ENCODE measurements around the gene PRR15L. TPM values are rescaled to one million over a fixed set of nuclear protein-coding genes. Genes with fewer than 3 reads are reported as not detected.

PRR15L gene
- total RNA-seq, 4 donors from 2014 or later: 0.29 to 2.0 TPM; not detected in 2

GRCh38 chr17:47993964-47994363, 36.3 kb upstream of the PRR15L start:
- Histone ChIP-seq H3K27me3 (no peaks in the 10 kb centered on the region), H3K4me1 (no peaks in the 10 kb centered on the region), H3K36me3 (no peaks in the 10 kb centered on the region), H3K4me3 (no peak overlapping the region), H3K9me3 (no peaks in the 10 kb centered on the region), H3K27ac (no peak overlapping the region)
- no peak for DNase-seq
- intact Hi-C loops (cut with DNase I; ENCODE audit: low total_unique reads): no loop called here
- no peak for TF ChIP-seq CTCF (IDR thresholded peaks at IDR 0.05)
- no peak for TF ChIP-seq POLR2A (IDR thresholded peaks at IDR 0.05)

- Histone ChIP-seq H3K27ac (no peak overlapping the region), H3K36me3 (no peaks in the 10 kb centered on the region), H3K9me3 (no peaks in the 10 kb centered on the region), H3K4me1 (no peaks in the 10 kb centered on the region), H3K27me3 (no peaks in the 10 kb centered on the region), H3K4me3 (no peak overlapping the region)
- intact Hi-C loops (cut with DNase I; ENCODE audit: low total_unique reads): no loop called here
- DNase-seq: no peak
- no peak for TF ChIP-seq POLR2A (IDR thresholded peaks at IDR 0.05)
- no peak for TF ChIP-seq CTCF (IDR thresholded peaks at IDR 0.05)
Observed at GRCh38 chr17:47993031-47993564, 35.4 kb upstream of the PRR15L start.

GRCh38 chr17:47992216-47992615, 34.5 kb upstream of the PRR15L start:
- DNase-seq: no peak
- no peaks in the 10 kb centered on the region for H3K36me3 ChIP-seq
- no peak overlapping the region for H3K4me3 ChIP-seq
- TF ChIP-seq POLR2A (IDR thresholded peaks at IDR 0.05) (no peak), CTCF (IDR thresholded peaks at IDR 0.05) (no peak)
- H3K4me1 ChIP-seq: no peaks in the 10 kb centered on the region
- intact Hi-C loops (cut with DNase I; ENCODE audit: low total_unique reads): no loop called here
- no peaks in the 10 kb centered on the region for H3K27me3 ChIP-seq
- no peak overlapping the region for H3K27ac ChIP-seq
- no peaks in the 10 kb centered on the region for H3K9me3 ChIP-seq

- no peak for DNase-seq
- no peaks in the 10 kb centered on the region for H3K9me3 ChIP-seq
- no peak overlapping the region for H3K27ac ChIP-seq
- TF ChIP-seq CTCF (IDR thresholded peaks at IDR 0.05) (no peak), POLR2A (IDR thresholded peaks at IDR 0.05) (no peak)
- intact Hi-C loops (cut with DNase I; ENCODE audit: low total_unique reads): no loop called here
- H3K4me1 ChIP-seq: no peaks in the 10 kb centered on the region
- no peak overlapping the region for H3K4me3 ChIP-seq
- no peaks in the 10 kb centered on the region for H3K27me3 ChIP-seq
- no peaks in the 10 kb centered on the region for H3K36me3 ChIP-seq
Observed at GRCh38 chr17:47990962-47991731, 33.5 kb upstream of the PRR15L start.

- intact Hi-C loops (cut with DNase I; ENCODE audit: low total_unique reads): no loop called here
- Histone ChIP-seq H3K9me3 (no peaks in the 10 kb centered on the region), H3K27ac (no peak overlapping the region), H3K4me3 (no peak overlapping the region), H3K27me3 (no peaks in the 10 kb centered on the region), H3K4me1 (no peaks in the 10 kb centered on the region), H3K36me3 (no peaks in the 10 kb centered on the region)
- DNase-seq: no peak
- TF ChIP-seq CTCF (IDR thresholded peaks at IDR 0.05) (no peak), POLR2A (IDR thresholded peaks at IDR 0.05) (no peak)
Observed at GRCh38 chr17:47989700-47990099, 32.0 kb upstream of the PRR15L start.
